ENCODE data around the gene TASOR. TPM values are rescaled to one million over a fixed set of nuclear protein-coding genes. Genes with fewer than 3 reads are reported as not detected.
"Not testable (repeated sequence)": the region's sequence is repeated elsewhere in the genome, so short reads cannot be mapped to it uniquely, and the experiment has no call there.

Gene TASOR
- total RNA-seq, 1 experiment from 2014 or later, result 37.2 TPM

DNA sequence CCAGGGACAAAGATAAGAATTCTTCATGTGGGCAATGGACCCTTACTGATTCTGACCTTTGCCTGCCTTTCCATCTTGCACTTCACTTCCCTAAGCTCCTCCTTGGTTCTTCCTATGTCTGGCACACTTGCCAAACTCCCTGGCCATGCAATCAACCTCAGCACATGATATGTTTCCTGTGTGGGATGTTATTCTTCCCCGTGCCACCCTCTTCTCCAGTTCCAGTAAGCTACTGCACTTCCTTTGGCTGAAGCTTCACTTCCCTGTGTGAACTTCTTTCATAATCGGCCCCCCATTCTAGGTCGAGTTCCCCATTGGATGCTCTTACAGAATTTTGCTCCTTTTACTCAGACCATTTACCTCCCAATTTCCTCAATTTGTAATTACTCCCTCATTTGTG, 10.7 kb upstream of the TASOR start:
- H3K23me2 ChIP-seq (ENCODE audit: insufficient read length, low read depth, low read length, poor library complexity, severe bottlenecking), result no peaks in the 10 kb centered on the region
- no peak overlapping the region for H3K27ac ChIP-seq (ENCODE audit: insufficient read length, low read depth, low read length)
- no peaks in the 10 kb centered on the region for H3K36me3 Mint-ChIP-seq (ENCODE audit: insufficient read depth in 1 of 3, low read depth in 3 of 3)
- DNase-seq, result no peak
- no peak overlapping the region for H3K23ac ChIP-seq (ENCODE audit: insufficient read length, low read depth, low read length)
- no peak overlapping the region for H2BK12ac ChIP-seq (ENCODE audit: insufficient read length, low read depth, low read length)
- H3K14ac ChIP-seq (ENCODE audit: insufficient read depth, low read length), result no peak overlapping the region
- H2BK20ac ChIP-seq (ENCODE audit: low read depth, low read length, poor library complexity, severe bottlenecking), result no peak overlapping the region
- H3K56ac ChIP-seq (ENCODE audit: insufficient read length, low read depth, low read length), result no peak overlapping the region
- no peaks in the 10 kb centered on the region for H4K20me1 ChIP-seq (ENCODE audit: control insufficient read depth, insufficient read depth, insufficient read length)
- H3K9me3 Mint-ChIP-seq, result no peaks in the 10 kb centered on the region
- no peak overlapping the region for H3K4me2 ChIP-seq (ENCODE audit: insufficient read depth, insufficient read length, low read length)
- H2AK5ac ChIP-seq (ENCODE audit: insufficient read length, low read length), result no peak overlapping the region
- H3K27ac Mint-ChIP-seq, result no peak overlapping the region
- no peak overlapping the region for H2BK5ac ChIP-seq (ENCODE audit: insufficient read length, low read length)
- no peak overlapping the region for H4K8ac ChIP-seq (replicated peaks; ENCODE audit: insufficient read length, low read depth, low read length)
- no peak overlapping the region for H3K4ac ChIP-seq (ENCODE audit: low read depth, low read length)
- H2BK120ac ChIP-seq (ENCODE audit: low read depth, low read length, poor library complexity, severe bottlenecking), result no peak overlapping the region
- H3T11ph ChIP-seq (ENCODE audit: low read length), result no peak overlapping the region
- no peak overlapping the region for H3K18ac ChIP-seq (ENCODE audit: insufficient read length, low read depth, low read length)
- no peak overlapping the region for H4K91ac ChIP-seq (ENCODE audit: insufficient read length, low read depth, low read length)
- H3K79me2 ChIP-seq (ENCODE audit: insufficient read depth, low read length), result no peaks in the 10 kb centered on the region
- H3K4me1 Mint-ChIP-seq, result no peaks in the 10 kb centered on the region
- no peak for TF ChIP-seq CTCF (conservative IDR thresholded peaks at IDR 0.05)
- no peak overlapping the region for H4K5ac ChIP-seq (ENCODE audit: insufficient read length, low read depth, low read length)
- no peaks in the 10 kb centered on the region for H3K4me1 ChIP-seq (ENCODE audit: insufficient read depth, low read length)
- no peak overlapping the region for H3K9ac ChIP-seq (ENCODE audit: extremely low read depth, insufficient read length, low read length)
- no peak overlapping the region for H3K4me3 Mint-ChIP-seq
- H3K9me3 ChIP-seq (ENCODE audit: control insufficient read depth, low read depth, low read length), result no peaks in the 10 kb centered on the region
- no peaks in the 10 kb centered on the region; the same call in none of the 2 replicates for H3K27me3 Mint-ChIP-seq (ENCODE audit: low read depth)
- no CpG with 5 or more reads among the region's 3 CpGs for WGBS (ENCODE audit: extremely low coverage, insufficient read length, low lambda C conversion rate)
- no peaks in the 10 kb centered on the region for H3K27me3 ChIP-seq (ENCODE audit: insufficient read depth, low read length)
- no peak overlapping the region for H2AFZ ChIP-seq (ENCODE audit: low read length)
- H3K79me1 ChIP-seq (ENCODE audit: insufficient read depth, low read depth, low read length, poor library complexity, severe bottlenecking), result no peaks in the 10 kb centered on the region
- no peak overlapping the region for H2BK15ac ChIP-seq (ENCODE audit: low read depth, low read length)

DNA sequence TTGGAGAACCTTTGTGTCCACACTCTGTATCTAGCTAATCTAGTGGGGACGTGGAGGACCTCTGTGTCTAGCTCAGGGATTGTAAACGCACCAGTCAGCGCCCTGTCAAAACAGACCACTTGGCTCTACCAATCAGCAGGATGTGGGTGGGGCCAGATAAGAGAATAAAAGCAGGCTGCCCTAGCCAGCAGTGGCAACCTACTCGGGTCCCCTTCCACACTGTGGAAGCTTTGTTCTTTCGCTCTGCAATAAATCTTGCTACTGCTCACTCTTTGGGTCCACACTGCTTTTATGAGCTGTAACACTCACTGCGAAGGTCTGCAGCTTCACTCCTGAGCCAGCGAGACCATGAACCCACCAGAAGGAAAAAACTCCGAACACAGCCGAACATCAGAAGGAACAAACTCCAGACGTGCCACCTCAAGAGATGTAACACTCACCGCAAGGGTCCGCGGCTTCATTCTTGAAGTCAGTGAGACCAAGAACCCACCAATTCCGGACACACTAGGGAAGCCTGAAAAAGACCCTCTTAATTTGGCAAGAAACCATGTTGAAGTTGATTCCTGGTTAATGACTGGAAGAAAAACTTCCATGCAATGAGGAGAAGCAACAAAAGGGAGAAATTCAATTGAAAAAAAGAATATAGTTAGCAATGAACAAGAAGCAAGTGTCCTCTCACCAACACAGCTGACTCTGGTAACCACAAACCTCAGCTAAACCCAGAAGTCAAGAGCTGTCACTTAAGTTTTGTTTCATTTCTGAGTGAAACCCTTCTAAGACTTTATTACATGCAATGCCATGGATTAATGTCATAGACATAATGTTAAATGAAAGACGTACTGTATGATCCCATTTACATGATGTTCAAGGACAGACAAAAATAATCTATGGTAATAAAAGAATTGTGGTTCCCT, 9.7 kb upstream of the TASOR start:
- H3K4me3 Mint-ChIP-seq; H3K36me3 Mint-ChIP-seq (ENCODE audit: insufficient read depth in 1 of 3, low read depth in 3 of 3); H2BK15ac ChIP-seq (ENCODE audit: low read depth, low read length); H3K4me1 ChIP-seq (ENCODE audit: insufficient read depth, low read length); H3K9me3 ChIP-seq (ENCODE audit: control insufficient read depth, low read depth, low read length); H2BK20ac ChIP-seq (ENCODE audit: low read depth, low read length, poor library complexity, severe bottlenecking); H3K18ac ChIP-seq (ENCODE audit: insufficient read length, low read depth, low read length); H4K5ac ChIP-seq (ENCODE audit: insufficient read length, low read depth, low read length); H3K4me1 Mint-ChIP-seq; H3K27ac ChIP-seq (ENCODE audit: insufficient read length, low read depth, low read length); H3K23ac ChIP-seq (ENCODE audit: insufficient read length, low read depth, low read length); H3K9me3 Mint-ChIP-seq; H3K14ac ChIP-seq (ENCODE audit: insufficient read depth, low read length); H3K27me3 Mint-ChIP-seq (ENCODE audit: low read depth); H3K9ac ChIP-seq (ENCODE audit: extremely low read depth, insufficient read length, low read length); H2AFZ ChIP-seq (ENCODE audit: low read length); H2BK5ac ChIP-seq (ENCODE audit: insufficient read length, low read length); H4K8ac ChIP-seq (replicated peaks; ENCODE audit: insufficient read length, low read depth, low read length); H4K20me1 ChIP-seq (ENCODE audit: control insufficient read depth, insufficient read depth, insufficient read length); H4K91ac ChIP-seq (ENCODE audit: insufficient read length, low read depth, low read length); H3K56ac ChIP-seq (ENCODE audit: insufficient read length, low read depth, low read length); H3T11ph ChIP-seq (ENCODE audit: low read length); H3K27me3 ChIP-seq (ENCODE audit: insufficient read depth, low read length); H3K79me1 ChIP-seq (ENCODE audit: insufficient read depth, low read depth, low read length, poor library complexity, severe bottlenecking); H2BK12ac ChIP-seq (ENCODE audit: insufficient read length, low read depth, low read length); H3K79me2 ChIP-seq (ENCODE audit: insufficient read depth, low read length); H3K23me2 ChIP-seq (ENCODE audit: insufficient read length, low read depth, low read length, poor library complexity, severe bottlenecking); H2AK5ac ChIP-seq (ENCODE audit: insufficient read length, low read length); H3K27ac Mint-ChIP-seq; DNase-seq; H2BK120ac ChIP-seq (ENCODE audit: low read depth, low read length, poor library complexity, severe bottlenecking); H3K4ac ChIP-seq (ENCODE audit: low read depth, low read length); H3K4me2 ChIP-seq (ENCODE audit: insufficient read depth, insufficient read length, low read length): not testable (repeated sequence)
- WGBS (ENCODE audit: extremely low coverage, insufficient read length, low lambda C conversion rate), result no CpG with 5 or more reads among the region's 15 CpGs

Data from H9 (cell line).